Activated CD4-positive, alpha-beta T cell treated with anti-CD3 and anti-CD28 coated beads, Interleukin-2, Interleukin-4, amounts not matched to agents 100 ng/mL and 50 ng/mL, durations not matched to agents 16 hours and 8 hours (primary cell): ENCODE results near the gene SNX13.

Experiments used
- DNase-seq: peaks from one replicate; pipeline ENCODE4 v3.0.0-alpha.2; 2020; ENCODE audit warnings: low spot score

Gene SNX13

GRCh38 chr7:17940302-17940883 is at the start of gene SNX13:
Gene SNX13 (minus strand): TSS chr7:17940494. CDS start chr7:17940295, 199 bp downstream.
- DNase-seq: peak; percentile 93

GRCh38 chr7:17989546-17989945 is 49.3 kb upstream of the SNX13 start:
- no peak for DNase-seq

GRCh38 chr7:17988858-17989257 is 48.6 kb upstream of the SNX13 start:
- no peak for DNase-seq

GRCh38 chr7:17988141-17988540 is 47.8 kb upstream of the SNX13 start:
- no peak for DNase-seq

- no peak for DNase-seq
These were observed 46.6 kb upstream of the SNX13 start for GRCh38 chr7:17986851-17987250.

GRCh38 chr7:17985473-17986239 is 45.4 kb upstream of the SNX13 start:
- no peak for DNase-seq

- DNase-seq: no peak
These were observed 44.0 kb upstream of the SNX13 start for GRCh38 chr7:17984288-17984687.

GRCh38 chr7:17983221-17984062 is 43.1 kb upstream of the SNX13 start:
- DNase-seq: no peak

GRCh38 chr7:17976952-17977351 is 36.7 kb upstream of the SNX13 start:
- no peak for DNase-seq

GRCh38 chr7:17971411-17971810 is 31.1 kb upstream of the SNX13 start:
- DNase-seq: no peak

- DNase-seq: no peak
These were observed 28.8 kb upstream of the SNX13 start for GRCh38 chr7:17968791-17969715.

GRCh38 chr7:17966706-17967105 is 26.4 kb upstream of the SNX13 start:
- no peak for DNase-seq

GRCh38 chr7:17965603-17966002 is 25.3 kb upstream of the SNX13 start:
- no peak for DNase-seq

- DNase-seq: no peak
These were observed 23.0 kb upstream of the SNX13 start for GRCh38 chr7:17963281-17963680.

- no peak for DNase-seq
These were observed 22.4 kb upstream of the SNX13 start for GRCh38 chr7:17962652-17963051.

GRCh38 chr7:17957871-17958270 is 17.6 kb upstream of the SNX13 start:
- DNase-seq: no peak

- DNase-seq: peak; percentile 84
These were observed 12.1 kb upstream of the SNX13 start for GRCh38 chr7:17952387-17952786.

GRCh38 chr7:17951742-17952254 is 11.5 kb upstream of the SNX13 start:
- peak; percentile 39 for DNase-seq

- DNase-seq: no peak
These were observed 8.4 kb upstream of the SNX13 start for GRCh38 chr7:17948526-17949238.

- no peak for DNase-seq
These were observed 7.3 kb upstream of the SNX13 start for GRCh38 chr7:17947620-17948019.

GRCh38 chr7:17946591-17946990 is 6.3 kb upstream of the SNX13 start:
- DNase-seq: no peak
